Measurements from ENCODE around the gene PLA1A.

Gene PLA1A

DNA sequence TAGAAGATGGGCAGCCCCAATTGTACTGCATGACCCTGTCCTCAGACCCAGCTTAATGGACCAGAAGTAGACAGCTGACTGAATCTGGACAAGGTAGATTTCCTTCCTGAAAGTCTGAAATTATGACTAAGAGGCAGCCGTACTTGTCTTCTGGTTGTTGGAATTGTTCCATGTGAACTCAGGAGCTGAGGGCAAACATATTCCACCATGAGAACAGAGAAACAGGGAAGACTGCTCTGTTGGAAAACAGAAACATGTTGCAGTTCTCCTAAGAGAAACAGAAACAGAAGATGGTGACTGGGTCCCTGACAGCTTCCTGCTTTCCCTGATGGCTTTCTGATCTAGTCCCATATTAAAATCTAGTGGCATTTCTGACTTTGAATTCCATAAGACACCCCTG is 38.6 kb downstream of the PLA1A start:
- in situ Hi-C loops (cut with MboI; ENCODE audit: low sequenced_read_pairs) = no loop called here

DNA sequence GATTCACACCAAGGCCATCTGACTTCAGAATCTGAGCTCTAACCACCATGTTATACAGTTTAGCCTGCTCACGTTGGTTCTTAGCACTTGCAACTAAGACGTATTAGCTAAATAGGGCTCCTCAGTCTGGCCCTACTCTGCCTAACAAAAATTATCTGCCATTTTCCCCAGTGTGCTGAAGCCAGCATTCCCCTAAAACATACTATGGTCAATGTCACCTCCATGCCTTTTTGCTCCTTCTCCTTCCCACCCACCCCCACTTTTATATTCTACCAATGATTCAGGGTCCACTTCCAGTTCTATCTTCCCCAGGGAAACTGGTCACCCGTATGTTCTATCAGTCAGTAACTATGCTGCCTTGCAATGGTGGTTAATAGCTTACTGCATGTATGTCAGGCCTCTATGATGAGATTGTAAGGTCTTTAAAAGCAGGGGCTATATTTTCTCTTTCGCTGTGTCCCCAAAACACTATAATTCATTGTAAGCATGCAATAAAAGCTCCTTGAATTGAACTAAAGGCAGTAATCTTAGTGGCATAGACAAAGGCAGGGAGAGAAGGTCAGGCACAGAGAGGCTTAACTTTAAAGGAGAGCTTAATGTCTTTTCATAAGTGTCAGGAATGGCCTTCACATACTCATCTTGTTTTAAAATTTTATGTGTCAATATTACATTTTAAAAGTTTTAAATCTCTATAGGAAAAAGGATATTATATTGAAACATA is 39.4 kb downstream of the PLA1A start:
- in situ Hi-C loops (cut with MboI; ENCODE audit: low sequenced_read_pairs) = no loop called here

DNA sequence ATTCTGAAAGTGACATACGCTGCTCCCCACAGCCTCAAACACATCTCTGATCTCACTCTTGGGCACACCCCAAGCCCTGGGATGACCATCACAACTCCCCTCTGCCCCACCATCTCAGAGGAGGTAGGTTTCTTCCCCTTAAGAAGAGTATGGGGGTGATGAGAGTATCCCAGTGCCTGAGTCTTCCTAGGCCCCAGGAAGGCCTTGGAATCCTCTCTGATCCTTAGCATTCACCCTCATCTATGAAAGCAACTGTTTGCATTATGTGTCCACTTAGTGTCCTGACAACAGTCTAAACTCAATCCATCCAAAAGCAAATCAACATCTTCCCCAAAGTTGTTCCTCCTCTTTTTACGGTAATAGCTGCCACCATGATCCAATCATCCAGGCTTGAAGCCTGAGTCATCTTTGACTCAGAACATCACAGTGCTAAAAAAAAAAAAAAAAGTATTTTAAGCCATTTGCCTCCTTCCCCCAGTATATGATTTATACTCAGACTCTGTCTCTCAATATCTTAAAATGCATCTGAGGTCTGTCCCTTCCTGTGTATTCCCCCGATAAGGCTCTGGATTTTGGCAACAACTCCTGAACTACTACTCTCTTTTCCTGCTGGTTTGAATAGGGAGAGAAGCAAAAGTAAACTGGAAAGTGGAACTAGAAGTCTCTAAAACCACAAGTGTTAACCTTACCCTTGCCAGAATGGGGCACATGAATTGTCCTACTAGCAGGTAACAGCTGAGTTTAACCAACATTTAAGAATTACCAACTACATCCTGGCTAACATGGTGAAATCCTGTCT is 40.2 kb downstream of the PLA1A start:
- in situ Hi-C loops (cut with MboI; ENCODE audit: low sequenced_read_pairs) = no loop called here

DNA sequence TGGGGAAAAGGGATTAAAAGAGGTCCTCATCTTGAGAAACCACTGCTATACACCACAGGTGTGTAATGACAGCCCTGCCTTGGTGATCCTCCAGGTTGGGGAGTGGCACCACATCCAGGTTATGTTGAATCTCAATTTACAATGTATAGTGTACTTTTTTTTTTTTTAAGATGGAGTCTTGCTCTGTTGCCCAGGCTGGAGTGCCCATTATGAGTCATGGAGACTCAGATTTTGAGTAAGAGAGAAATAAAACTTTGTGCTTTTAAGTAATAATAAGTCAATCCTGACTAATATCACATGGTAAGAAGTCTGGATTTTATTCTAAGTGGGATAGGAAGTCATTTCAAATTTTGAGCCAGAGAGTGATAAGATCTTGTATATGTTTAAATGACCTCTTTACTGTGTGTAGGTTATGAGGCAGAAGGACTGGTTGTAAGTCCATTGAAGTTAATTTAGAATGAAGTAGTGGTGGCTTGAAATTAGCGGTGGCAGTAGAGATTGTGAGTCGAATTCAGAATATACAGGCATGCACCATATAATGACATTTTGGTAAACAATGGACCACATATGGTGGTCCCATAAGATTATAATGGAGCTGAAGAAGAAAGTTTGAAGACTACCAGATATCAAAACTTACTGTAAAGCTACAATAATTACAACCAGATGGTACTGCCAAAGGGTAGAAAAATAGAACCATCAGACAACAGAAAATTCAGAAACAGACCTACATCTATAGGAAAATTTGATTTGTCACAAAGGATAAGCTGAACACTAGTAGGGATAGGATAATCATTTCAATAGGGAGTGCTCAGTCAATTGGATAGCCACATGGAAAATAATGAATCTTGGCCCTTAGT is 42.0 kb downstream of the PLA1A start:
- in situ Hi-C loops (cut with MboI; ENCODE audit: low sequenced_read_pairs) = no loop called here

DNA sequence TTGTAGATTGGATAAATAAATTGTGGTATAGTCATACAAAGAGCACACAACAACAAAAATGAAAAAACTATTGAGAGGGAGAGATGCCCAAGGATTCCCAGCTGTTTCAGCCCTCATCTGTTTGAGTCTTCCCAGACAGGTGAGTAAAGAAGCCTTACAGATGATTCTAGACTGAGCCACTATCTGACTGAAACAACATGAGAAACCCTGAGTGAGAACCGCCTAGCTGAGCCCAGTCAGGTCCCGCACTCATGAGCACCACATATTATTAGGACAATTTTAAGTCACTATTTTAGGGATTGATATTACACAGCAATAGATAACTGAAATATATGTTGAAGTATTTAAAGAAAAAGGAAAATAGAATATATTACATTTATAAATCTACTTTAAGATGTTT is 43.7 kb downstream of the PLA1A start:
- in situ Hi-C loops (cut with MboI; ENCODE audit: low sequenced_read_pairs) = no loop called here

DNA sequence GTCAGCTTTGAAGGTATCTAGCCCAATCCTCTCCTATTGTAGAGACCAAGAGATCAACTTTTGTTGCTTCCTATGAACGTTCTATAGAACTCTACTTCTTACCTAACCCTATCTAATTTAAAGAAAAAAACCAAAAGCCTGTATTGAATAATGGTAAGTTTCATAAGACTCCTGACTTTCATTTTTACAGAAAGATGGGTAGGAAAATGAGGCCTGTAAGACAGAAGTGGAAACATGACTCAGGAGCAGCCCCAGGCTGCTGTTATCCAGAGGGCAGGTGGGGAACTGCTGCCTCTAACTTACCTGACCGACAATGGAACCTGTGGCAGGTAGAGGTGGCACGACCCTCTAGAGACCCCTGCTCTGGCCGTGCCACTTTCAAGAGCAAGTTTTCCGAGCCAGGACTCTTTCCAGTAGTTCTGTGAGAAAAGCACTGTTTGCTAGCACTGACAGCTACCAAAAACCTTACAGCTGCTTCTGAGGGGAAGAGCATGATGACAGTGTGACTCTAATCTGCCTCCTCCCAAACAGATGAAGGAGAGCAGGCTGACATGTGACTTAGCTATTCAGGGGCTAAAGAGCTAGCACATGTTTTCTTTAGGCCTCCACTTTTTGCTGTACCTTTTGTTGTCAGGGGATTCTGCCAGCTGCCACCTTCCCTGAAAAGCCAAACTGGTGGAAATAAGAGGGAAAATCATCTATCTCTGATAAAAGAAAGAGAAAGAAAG is 45.2 kb downstream of the PLA1A start:
- in situ Hi-C loops (cut with MboI; ENCODE audit: low sequenced_read_pairs) = no loop called here

DNA sequence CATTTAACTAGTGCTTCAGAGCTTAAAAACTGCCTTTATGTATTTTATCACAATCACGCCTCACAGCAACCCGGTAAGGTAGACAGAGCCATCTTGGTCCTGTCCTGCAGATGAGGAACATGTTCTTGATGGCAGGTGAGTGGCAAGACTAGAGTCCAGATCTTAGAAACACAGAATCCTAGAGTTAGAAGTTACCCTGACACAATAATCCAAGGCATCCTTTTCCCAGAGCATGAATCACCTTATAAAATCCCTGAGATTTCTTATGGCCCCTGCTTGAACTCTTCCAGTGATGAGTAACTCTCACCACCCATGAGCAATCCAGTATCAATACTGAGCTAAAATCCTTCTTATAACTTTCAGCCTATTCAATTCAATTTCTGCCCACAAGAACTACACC is 45.8 kb downstream of the PLA1A start:
- in situ Hi-C loops (cut with MboI; ENCODE audit: low sequenced_read_pairs) = no loop called here

DNA sequence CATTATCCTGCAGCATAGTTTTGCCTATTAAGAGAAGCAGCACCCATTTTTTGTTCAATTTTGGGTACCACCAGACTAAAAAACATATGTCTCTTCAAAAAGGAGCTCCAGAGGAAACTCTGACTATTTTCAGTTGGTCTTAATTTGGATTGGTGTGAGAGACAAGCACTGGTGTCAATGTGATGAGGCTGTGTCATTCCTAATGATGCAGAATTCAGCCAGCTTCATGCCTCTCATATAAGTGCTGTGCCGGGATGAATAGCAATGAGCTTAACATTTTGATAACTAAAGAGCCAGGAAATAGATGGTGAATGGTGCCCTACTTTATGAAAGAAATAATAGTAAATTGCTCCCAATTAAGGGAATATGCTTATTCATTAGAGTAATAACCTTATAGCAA is 46.8 kb downstream of the PLA1A start:
- in situ Hi-C loops (cut with MboI; ENCODE audit: low sequenced_read_pairs) = no loop called here

DNA sequence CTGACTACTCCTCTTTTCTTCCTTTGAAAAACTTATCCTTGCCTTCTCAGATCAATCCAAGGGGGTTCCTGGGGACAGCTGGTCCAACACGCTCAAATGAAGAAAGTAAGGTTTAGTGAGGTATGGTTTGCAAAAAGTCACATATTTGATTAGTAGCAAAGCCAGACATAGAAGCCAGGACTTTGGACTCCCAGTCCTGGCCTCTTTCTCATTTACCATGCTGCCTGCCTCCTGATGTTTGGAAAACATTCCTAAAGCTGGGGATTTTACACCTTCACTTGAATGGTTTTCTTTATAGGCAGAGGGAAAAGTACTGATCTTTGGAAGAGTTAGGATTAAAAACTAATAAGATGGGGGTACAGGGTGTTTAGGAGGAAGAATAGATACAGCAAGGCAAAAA is 48.1 kb downstream of the PLA1A start:
- in situ Hi-C loops (cut with MboI; ENCODE audit: low sequenced_read_pairs) = no loop called here

DNA sequence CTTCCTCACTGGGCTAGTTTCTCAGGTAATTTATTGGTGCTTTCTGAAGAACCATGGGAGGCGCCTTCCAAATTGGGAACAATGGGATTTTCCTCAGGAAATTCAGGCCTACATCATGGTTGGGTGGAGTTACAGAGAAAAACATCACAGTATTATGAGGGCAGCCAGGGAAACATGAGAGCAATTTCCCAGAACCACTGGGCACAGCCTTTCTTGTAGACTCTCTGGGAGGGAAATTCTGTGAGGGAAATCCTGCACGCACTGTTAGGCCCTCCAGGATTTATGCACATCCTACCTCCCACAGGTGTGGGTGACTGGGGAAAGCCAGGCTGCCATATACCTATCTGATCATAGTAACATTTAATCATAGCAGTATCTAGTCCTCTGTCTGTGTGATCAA is 49.5 kb downstream of the PLA1A start:
- in situ Hi-C loops (cut with MboI; ENCODE audit: low sequenced_read_pairs) = no loop called here

DNA sequence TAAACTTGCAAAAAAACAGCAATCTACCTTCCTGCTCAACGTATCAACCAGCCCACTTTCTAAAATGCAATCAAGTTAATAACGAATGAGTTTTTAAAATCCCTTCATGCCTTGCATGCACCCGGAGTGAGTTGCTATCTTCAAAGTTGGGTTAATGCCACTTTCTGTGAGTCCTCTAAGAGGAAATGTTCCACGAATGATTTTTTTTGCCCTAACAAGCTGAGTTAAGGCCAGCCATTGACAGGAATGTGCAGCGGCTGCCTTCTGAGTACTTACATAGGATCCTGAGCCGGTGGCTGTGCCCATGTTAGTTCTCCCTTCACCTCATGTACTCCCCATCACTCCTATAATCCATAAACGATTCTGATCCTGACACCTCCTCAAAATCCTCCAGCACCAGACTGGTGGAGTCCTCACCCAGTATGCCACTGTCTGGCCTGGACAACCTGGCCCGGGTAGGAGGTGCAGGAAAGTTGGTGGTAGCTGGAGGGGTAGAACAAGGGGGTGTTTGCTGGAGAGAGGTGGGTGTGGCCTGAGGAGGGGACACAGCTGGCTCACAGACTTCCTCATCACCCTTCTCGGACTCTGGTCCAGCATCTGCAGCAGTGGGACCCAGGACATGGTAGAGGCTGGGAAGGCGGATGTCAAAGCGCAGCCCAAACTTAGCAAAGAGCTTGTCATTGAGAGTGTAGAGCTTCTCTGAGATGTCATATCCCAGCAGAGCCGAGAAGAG is 50.3 kb downstream of the PLA1A start:
- in situ Hi-C loops (cut with MboI; ENCODE audit: low sequenced_read_pairs) = no loop called here

DNA sequence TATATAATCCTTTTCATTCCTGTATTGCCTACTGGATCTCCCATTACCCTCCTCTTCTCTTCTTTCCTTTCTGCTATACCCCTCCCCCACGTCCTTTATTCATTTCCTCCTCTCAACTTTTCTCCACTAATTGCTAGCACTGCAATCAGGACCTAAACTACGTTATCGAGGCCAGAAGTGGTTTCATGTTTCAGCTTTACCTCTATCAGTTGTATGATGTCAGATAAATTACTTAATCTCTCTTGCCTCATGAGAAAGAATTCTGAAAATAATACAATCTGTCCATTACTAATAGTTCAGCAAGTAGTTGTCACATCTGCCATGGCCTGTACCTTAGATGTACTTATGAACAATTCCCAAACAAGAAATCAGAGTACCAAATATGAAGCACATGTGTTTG is 52.1 kb downstream of the PLA1A start:
- in situ Hi-C loops (cut with MboI; ENCODE audit: low sequenced_read_pairs) = no loop called here

DNA sequence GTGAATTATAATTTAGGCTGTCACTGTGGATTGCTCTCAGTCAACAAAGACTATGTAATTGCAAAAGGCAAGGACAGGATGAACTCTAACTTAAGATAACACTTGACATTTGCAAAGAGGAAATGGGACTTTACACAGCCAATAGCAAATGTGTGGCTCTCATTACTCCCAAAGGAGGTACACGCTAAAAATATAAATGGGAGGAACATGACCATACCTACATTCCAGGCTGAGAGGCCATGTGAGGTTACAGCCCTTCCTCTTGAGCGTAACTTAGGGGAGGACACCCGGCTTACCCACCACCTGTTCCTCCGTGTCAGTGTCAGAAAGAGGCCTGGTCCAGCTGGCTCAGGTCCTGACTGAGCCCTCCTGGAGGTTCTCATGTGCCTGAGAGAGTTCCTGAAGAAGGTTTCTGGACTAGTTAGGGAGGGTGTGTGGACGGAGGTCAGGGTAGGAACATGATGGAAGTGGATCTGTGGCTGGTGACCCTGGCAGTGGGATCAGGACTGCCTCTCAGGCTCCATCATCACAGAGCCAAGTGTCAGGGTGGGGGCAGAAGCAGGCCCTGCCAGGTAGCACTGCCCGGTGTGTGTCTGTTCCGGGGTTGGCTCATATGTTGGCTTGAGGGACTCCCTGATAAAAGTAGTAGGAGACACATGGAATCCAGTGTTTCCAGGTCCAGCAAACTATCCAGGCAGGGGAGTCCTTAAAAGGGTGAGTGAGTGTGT is 54.8 kb downstream of the PLA1A start:
- in situ Hi-C loops (cut with MboI; ENCODE audit: low sequenced_read_pairs) = no loop called here

DNA sequence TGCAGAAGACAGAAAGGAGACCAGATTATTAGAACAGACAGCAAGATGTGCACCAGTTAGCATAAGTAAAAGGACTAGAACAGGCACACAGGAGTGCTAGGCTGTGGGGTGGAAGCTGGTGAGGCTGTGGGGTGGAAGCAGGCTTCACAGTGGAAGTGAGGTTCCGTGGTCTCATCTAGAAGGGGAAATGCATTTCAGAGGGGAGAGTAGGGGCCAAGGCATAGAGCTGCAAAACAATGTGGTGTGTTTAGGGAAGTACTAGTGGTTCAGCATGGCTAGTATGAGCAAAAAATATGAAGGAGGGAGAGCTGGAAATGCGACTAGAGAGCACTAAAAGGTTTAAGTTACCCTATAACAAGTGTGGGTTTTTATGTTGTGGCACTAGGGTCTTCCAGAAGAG is 56.2 kb downstream of the PLA1A start:
- in situ Hi-C loops (cut with MboI; ENCODE audit: low sequenced_read_pairs) = no loop called here

DNA sequence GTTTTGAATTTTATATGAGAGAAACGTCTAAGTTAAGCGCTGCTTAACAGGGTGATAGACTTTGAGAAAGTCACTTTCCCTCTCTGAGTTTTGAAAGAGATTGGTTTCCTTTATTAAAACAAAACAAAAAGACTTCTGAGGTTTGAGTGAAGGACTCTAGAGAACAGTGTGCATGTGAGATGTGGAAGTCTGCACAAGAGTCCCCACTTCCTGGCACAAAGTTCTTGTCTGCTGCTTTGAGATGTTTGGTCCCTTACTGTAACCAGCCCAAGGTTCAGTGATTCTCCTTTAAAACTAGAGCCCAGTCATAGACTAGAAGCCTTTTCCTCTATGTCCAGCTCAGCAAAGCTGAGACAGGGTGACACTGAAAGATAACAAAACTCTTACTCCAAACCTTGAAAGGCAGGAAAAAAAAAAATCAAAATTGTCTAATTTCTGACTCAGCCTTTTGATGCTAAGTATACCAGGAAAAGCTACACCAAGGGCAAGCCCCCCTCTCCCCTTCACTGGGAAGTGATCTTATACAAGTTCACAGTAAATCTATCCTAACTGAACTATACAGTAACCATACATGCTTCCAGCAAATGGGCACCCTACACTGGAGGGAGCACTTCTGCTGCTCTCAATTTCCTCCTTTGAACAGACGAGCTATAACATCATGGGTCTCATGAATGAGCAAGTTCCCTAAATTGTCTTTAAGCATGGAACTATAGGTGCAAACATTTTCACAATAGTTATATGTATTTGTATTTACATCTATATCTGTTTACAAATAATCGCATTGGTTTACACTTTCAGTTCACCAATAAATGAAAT is 60.4 kb downstream of the PLA1A start:
- in situ Hi-C loops (cut with MboI; ENCODE audit: low sequenced_read_pairs) = no loop called here

DNA sequence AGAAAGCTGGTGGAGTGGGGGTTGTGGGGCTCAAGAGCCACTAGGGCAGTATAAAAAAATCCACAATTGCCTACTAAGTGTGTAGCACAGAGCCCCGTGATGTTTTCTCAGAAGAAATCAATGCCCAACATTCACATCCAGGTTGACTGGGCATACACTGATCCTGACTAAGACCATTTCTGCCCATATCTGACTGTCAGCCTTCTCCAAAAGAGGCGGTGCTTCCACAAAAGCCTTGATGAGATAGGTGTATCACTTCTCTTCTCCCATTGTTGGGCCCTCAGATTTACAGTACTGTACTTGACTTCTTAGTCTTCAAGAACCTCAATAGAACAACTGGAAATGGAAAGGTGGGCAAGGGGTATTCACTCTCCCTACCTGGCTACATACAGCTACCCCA is 61.3 kb downstream of the PLA1A start:
- in situ Hi-C loops (cut with MboI; ENCODE audit: low sequenced_read_pairs) = no loop called here

DNA sequence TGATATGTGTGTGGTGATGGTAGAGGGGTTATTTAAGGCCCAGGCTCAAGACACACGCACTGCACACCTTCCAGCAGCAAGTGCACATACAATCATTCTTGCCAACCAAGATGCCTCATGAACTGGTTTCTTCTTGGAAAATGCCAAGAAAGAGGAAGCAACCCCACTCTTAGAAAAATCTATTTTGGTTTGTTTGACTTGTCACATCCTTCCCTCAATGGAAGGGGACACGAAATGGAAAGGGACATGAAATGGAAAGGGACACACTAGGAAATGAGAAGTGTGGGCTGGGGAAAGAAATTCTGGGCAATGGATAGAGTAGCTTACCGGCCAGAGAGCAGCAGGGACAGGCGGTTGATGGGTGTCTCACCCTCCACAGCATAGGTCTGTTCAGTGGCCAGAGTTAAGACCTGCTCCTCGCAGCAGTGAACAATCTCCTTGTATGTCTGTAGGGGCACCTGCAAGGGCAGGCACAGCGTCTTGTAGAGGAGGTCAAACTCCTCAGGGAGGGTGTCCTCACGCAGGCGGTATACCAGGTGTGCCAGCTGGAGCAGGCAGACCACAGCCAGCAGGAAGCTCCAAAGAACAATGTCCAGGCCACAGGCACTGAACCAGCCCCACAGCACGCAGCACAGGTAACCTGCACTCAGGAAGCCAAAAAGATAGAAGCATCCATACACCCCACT is 62.1 kb downstream of the PLA1A start:
- in situ Hi-C loops (cut with MboI; ENCODE audit: low sequenced_read_pairs) = no loop called here

Measured in hTERT RPE-1 (cell line).